ENCODE measurements around the gene CWC15.
"Not testable (repeated sequence)": the region's sequence is repeated elsewhere in the genome, so short reads cannot be mapped to it uniquely, and the experiment has no call there.

Gene CWC15

GRCh38 chr11:94948070-94948617 is 25.2 kb downstream of the CWC15 start:
- no peak for DNase-seq

DNA sequence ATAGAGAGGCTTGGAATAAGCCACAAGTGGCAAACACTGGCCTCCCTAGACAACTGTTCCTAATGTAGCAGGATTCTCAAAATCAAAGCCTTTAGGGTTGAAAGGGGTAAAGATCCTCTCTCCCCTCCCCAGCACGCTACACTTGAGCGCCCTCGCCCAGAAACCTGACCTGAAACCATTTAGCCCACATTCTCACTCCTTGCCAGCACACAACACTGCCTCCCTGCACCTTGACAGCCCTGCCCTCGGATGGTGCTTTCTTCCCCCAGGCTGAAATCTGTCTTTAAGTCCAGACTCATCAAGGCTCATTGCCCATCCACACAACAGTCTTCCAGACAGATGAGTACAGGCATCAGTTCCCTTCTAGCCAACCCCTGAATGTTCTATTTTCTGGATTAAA is 26.5 kb downstream of the CWC15 start:
- DNase-seq: no peak

DNA sequence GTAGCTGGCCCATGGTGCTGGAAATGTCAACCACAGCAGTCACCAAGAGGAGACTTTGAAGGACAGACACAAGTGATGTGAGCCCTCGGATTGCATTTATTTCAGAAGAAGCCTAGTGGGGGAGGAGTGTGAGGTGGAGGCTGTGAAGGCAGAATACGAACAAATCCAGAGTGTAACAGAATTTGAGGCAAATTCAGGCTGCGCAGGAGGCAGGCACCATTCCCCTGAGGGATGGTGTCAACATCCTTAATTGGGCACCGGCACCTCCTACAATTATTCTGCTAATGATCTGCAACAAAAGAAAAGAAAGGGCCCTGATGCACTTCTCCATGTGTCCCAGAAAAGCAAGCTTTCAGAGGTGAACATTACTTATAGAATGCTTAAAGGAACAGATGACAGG is 32.2 kb downstream of the CWC15 start:
- DNase-seq: no peak

DNA sequence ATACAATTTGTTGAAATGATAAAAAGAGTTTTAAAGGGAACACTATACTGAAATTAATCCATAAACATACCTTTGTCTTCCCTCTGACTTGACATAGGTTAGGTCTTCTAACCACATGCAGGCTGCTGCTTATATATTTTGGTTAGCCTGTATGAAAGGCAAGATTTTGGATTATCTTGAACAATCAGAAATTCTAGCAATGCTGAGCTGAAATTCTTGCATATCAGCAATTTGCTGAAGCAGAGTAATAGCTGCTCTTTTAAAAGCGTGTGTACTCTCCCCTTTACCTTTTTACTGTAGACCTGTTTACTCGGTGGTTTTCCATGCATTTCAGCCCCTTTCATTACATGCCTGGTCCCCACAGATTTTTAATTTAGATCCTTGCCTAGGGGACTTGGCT is 34.0 kb downstream of the CWC15 start:
- DNase-seq: no peak

DNA sequence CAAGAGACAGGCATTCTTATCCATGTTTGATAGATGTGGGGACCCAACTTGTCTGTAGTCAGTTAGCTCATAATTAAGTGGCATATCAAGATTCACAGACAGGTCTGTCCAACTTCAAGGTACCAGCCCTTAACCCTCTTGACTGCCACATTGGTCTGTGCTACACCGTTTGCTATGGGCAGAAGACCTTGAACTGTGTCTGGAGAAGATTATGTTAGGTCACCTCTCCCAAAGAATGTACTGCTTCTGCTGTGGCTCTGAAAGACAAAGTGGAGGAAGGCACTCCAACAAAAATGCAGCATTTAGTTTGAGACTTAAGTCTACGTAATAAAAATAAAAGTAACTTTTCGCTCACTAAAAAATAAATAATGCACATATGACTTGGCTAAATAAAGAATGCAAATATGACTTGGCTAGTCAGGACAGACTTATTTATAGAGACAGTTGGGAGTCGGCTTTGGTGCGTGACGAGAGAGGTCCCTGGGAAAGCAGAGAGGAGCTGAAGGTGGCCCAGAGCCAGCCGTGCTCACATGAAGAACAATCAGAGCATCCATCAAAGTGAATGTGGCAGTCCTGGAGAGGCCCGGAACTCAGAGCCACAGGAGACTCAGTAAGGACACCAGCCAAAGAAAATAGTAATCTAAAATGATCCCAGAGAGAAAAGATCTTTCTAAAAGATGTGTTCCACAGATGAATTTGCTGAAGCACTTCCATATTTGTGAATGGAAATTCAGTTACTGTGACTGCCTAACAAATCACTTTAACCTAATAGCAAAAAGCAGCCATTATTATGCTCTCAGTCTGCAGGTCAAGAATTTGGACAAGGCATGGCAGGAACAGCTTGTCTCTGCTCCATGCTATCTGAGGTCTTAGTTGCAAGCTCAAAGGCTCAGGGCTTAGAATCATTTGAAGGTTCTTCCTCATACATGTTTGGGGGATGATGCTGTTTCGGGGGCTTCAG is 35.0 kb downstream of the CWC15 start:
- DNase-seq: no peak

DNA sequence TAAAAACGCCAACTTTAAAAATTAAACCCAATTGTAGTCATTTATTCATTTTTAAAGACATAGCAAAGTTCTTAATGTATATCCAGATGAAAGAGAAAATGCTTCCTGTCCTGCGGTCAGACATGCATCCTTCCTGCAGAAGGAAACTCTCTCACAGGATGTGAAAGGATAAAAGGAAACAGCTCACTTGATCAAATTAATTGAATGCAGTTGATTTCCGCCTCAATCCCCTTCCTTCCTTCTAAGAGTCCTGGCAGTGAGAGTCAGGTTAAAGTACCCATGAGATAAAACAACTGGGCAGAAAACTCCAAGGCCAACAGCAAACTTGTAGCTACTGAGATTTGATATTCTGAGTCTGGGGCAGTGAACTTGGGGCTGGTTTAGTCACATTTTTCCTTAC is 38.5 kb downstream of the CWC15 start:
- DNase-seq: peak in 1 of 2 donors; percentile 33

DNA sequence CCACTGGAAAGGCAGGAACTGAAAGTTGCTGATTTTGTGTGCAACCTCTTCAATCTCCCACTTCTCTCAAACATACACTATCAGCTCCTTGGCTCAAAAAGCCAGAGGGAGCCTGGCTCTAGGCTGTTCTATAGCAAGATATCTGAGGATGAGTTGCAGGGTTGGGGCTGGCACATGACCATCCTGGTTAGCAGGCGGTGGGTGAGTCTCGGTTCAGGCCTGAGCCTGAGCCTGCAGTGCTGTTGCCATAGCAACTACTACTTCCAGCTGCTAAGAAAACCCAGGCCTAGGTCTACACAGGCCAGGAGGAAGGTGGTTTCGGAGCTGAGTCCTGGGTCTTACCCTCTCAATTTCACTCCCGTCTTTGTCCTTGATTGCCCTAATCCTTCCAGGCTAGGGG is 39.0 kb downstream of the CWC15 start:
- peak in 1 of 2 donors; percentile 9 for DNase-seq

DNA sequence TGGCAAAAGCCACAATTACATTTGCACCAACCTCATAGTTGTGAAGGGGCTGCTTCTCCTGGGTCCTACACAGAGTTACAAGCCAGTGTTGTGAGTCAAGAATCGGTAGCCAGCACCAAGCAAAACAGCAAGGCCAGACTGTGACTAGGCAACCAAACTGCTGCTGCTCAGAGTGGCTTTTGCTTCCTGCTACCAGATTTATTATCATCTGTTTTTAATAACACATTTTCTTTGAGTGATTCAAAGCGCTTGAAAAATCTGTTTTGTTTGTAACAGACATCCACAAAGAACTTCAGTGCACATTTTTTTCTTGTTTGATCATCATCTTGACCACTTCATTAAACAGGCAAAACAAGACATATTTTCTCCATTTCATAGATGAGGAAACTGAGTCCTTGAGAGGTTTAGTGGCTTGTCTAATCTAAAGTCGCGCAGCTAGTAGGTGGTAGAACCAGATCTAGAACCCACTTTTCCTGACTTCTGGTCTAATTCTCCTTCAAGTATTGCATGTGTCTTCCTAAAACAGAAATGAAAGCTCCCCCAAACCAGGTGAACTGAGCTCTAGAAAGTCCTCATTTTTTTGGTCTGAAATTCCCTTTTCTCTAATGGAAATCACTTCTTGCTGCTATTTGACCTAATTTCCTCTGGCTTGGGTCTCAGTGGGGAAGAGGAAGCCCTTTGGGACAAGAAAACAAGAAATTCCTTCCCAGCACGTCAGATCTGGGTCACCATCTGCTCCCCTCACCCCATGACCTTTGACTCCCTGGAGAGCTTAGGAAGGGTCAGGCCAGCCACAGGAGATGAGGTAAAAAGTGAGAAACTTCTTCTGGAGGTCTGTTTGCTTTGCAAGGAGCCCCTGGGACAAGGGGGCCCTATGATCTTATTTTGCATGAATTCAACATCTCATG is 39.9 kb downstream of the CWC15 start:
- DNase-seq: no peak

GRCh38 chr11:94932503-94932902 is 40.9 kb downstream of the CWC15 start:
- DNase-seq: no peak

- DNase-seq: not testable (repeated sequence)
These were observed 41.3 kb downstream of the CWC15 start for GRCh38 chr11:94932072-94932471.

DNA sequence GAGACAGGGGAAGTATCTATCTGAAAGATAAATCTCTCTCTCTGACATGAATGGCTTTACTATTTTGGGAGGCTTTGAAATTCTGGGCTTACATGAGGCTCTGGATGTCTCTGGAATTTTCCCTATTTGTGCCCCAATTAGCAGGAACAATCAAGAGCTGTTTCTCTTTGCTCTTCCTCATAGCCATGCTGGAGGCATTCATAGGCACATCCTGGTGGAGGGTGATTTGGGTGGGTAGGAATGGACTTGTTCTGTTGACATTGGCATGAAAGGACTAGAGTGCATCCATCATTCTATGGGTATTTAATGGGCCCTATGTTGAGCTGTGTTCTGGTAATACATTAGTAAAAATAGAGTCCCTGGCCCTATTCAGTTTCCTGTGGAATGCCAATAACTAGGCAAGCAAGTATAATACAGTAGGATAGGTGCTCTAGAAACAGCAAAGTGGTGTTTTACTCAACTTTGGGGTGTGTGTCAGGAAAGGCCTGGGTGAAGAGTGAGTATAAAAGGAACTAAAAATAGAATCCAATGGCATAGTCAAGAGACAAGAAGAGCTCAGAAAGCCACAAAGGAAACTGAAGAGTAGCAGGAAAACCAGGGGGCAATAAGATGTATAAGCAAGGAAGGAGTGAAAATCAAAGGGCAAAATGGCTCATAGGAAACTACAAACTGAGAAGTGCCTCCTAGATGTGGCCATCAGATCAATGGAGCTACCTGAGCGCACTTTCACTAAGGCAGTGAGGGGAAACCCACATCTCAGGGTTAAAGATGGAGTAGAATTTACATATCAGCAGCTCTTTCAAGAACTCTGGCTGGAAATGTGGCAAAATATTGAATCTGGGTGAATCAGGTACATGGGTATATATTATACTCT is 45.0 kb downstream of the CWC15 start:
- DNase-seq: no peak

GRCh38 chr11:94926698-94927237 is 46.6 kb downstream of the CWC15 start:
- no peak for DNase-seq

DNA sequence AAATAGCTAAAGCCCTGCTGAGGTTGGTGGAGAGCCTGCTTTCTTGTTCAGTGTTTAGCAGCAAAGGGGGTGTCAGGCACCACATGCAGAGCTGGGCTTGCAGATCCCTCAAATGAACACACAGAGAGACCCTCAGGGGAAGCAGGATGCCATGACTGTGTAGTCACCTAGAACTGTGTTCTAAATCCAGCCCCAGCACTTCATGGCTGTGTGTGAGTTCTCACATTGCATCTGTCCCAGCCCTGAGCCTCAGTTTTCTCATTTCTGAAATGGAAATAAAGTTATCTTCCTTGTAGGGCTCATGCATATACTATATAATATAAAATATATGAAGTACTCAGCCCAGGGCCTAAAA is 47.1 kb downstream of the CWC15 start:
- DNase-seq: no peak

GRCh38 chr11:94925422-94926270 is 47.7 kb downstream of the CWC15 start:
- DNase-seq: peak in 1 of 2 donors; percentile 11

DNA sequence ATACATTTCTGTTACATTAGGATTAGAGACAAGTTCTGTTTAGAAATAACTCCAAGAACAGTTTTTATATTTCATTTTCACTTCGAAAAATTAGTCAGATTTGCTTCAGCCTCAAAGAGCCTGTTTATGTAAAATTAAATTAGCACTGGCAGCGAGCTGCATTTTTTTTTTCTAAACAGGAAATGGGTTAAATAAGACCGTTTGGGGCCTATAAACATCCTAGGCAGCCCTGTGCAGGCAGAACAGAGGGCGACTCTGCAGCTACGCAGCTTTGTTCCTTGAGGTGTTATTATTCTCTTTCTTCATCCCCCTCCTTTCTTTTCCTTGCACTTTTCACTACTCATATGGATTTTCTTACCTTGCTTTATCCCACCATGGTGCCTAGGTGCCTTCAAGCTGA is 48.7 kb downstream of the CWC15 start:
- DNase-seq: peak in 1 of 2 donors; percentile 36

- DNase-seq: no peak
These were observed 49.2 kb downstream of the CWC15 start for GRCh38 chr11:94924171-94924572.

DNA sequence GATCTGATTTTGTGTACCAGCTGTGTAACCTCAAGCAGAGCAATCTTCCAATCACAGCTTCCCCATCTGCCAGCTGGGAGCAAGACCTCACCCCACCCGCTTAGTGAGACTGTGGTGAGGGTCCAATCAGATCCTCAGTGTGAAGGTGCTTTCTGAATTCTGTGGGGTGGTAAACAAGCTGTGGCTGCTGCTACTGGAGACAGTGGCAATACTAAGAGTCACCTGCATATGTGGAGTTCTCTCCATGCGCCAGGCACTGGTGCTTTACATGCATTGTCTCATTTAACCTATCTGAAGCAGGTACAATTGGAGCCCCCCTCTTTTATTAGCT is 50.4 kb downstream of the CWC15 start:
- DNase-seq: no peak

DNA sequence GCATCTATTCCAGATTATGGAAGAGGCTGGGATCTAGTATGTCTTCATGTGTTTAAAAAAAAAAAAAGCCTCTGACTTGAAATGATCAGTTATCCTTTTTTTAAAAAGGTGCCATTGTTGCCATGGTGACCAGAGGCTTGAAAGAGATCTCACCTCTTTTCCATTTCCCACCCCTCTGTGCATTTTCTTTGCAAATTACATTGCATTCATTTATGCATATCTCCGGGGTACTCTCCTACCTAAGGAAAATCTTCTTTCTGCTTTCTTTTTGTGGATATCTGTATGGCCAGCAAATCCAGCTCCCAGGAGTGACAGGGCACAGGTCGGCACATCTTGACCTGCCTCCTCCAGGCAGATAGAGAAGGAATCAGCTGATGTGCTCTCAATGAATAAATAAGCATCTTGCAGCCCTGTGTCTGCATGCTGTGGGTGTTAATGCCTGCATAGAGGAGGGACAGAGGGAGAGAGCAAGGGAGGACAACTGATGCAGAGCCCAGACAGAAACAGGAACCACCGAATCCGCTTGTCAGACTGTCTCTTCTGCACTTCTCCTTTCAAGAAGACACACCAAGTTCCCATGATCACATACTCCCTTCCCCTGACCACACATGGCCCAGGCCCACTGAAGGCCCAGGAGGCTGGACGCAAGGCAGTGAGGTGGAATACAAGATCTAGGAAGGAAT is 50.9 kb downstream of the CWC15 start:
- no peak for DNase-seq

DNA sequence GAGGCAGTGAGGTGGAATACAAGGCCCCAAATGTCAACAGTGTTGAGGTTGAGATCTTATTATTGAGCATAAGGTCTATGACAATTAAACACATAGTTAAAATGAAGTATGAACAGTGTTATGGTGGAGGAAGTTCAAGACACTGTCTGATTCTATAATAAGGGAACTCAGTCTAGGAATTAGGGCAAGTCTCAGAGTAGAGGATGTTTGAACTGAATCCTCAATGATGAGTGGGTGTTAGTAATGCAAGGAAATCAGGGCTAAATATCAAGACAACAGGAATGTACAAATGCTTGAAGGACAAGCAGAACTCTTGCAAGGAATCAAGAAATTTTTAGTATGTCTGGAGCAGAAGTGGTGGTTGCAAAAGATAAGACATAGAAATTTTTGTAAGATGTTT is 53.0 kb downstream of the CWC15 start:
- no peak for DNase-seq

DNA sequence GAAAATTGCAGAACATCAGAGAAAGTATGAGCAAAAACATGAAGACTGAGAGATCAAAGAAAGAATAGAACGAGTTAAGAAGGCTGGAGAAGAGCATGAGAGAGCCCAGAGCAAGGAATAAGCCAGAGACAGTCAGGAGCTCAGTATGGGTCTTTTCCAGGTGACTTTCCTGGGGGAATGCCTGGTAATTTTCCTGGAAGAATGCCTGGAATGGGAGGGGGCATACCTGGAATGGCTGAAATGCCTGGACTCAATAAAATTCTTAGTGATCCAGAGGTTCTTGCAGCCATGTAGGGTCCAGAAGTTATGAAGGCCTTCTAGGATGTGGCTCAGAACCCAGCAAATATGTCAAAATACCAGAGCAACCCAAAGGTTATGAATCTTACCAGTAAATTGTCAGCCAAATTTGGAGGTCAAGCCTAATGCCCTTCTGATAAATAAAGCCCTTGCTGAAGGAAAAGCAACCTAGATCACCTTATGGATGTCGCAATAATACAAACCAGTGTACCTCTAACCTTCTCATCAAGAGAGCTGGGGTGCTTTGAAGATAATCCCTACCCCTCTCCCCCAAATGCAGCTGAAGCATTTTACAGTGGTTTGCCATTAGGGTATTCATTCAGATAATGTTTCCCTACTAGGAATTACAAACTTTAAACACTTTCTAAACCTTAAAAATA is 59.5 kb downstream of the CWC15 start:
- not testable (repeated sequence) for DNase-seq

Measured in CD4-positive, alpha-beta T cell treated with Interferon alpha-2 for 1 hour (primary cell).